Stimulated activated naive CD8-positive, alpha-beta T cell treated with anti-CD3 and anti-CD28 coated beads, Interleukin-15, Interleukin-2, amounts not matched to agents 100 ng/mL and 50 ng/mL, for 24 hours (primary cell): ENCODE data around the gene ZMAT2.

Experiments used
- H3K27ac Mint-ChIP-seq: one replicate; pipeline ENCODE4 v1.8.0; 2021; ENCODE audit warnings: mild to moderate bottlenecking, mixed read lengths
- H3K27me3 Mint-ChIP-seq: one replicate; pipeline ENCODE4 v1.8.0; 2021; ENCODE audit warnings: mixed read lengths
- H3K36me3 Mint-ChIP-seq: one replicate; pipeline ENCODE4 v1.8.0; 2021; ENCODE audit warnings: low read depth, mixed read lengths
- H3K4me1 Mint-ChIP-seq: one replicate; pipeline ENCODE4 v1.8.0; 2021; ENCODE audit warnings: low read depth, mixed read lengths
- H3K4me3 Mint-ChIP-seq: one replicate; pipeline ENCODE4 v1.8.0; 2021; ENCODE audit warnings: mild to moderate bottlenecking, mixed read lengths
- H3K9me3 Mint-ChIP-seq: one replicate; pipeline ENCODE4 v1.8.0; 2021; ENCODE audit warnings: mixed read lengths

The ZMAT2 gene

DNA sequence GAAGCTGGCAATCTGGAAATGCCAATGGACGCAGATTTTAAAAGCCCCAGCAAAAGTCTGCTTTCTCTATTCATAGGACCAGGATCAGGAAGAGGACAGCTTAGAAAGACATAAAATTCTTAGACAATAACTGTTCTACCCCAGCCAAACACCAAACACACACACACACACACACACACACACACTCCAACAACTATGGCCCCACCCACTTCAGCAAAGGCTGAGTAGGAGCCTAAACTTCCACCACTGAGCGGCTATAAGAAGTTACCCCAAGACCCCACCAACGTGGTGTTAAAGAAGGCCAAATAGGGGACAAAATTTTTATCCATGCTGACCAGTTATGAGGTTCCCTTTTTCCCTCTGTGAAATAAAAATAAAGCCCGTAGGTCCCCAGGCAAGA is 32.9 kb downstream of the ZMAT2 start:
- H3K36me3 Mint-ChIP-seq, result no peaks in the 10 kb centered on the region
- no peaks in the 10 kb centered on the region for H3K9me3 Mint-ChIP-seq
- peaks cover 29% of the 10 kb centered on the region for H3K27me3 Mint-ChIP-seq
- no peaks in the 10 kb centered on the region for H3K4me1 Mint-ChIP-seq
- H3K27ac Mint-ChIP-seq, result no peak overlapping the region
- H3K4me3 Mint-ChIP-seq, result no peak overlapping the region

DNA sequence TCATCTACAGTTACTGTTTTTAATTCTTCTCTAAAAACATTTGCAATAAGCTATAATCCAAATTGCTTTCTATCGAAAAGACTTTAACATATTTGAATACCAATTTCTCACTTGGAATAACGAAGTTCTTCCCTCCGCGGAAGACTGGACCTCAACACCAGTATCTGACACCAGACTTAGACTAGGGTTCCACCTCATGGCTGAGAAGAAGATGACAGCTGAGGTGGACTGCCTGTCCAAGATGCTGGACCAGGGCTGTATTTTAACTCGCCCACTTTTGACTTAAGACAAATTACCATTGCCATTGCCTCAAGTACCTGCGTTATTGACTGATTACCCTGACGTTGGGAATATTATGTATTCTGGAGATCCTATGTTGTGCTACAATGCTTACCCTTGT is 34.1 kb downstream of the ZMAT2 start:
- Mint-ChIP-seq H3K4me1 (no peaks in the 10 kb centered on the region), H3K27ac (no peak overlapping the region), H3K27me3 (peaks cover 24% of the 10 kb centered on the region), H3K9me3 (no peaks in the 10 kb centered on the region), H3K4me3 (no peak overlapping the region), H3K36me3 (no peaks in the 10 kb centered on the region)

DNA sequence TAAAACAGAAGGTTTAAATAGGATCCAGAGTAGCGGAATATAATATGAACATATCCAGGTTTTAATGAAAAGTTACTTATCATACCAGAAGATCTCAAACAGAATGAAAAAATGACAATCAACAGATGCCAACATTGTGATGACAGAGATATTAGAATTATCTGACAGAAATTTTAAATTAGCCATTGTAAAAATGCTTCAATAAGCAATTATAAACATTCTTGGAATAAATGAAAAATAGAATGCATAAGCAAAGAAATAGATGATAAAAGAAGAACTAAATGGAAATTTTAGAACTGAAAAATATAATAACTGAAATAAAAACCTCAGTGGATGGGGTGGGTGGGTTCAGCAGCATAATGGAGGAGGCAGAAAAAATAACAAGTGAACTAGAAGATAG is 37.2 kb downstream of the ZMAT2 start:
- no peaks in the 10 kb centered on the region for H3K4me1 Mint-ChIP-seq
- H3K27me3 Mint-ChIP-seq, result peaks cover 35% of the 10 kb centered on the region
- peaks cover 4% of the 10 kb centered on the region for H3K36me3 Mint-ChIP-seq
- H3K27ac Mint-ChIP-seq, result no peak overlapping the region
- H3K9me3 Mint-ChIP-seq, result peaks cover 11% of the 10 kb centered on the region
- H3K4me3 Mint-ChIP-seq, result no peak overlapping the region

DNA sequence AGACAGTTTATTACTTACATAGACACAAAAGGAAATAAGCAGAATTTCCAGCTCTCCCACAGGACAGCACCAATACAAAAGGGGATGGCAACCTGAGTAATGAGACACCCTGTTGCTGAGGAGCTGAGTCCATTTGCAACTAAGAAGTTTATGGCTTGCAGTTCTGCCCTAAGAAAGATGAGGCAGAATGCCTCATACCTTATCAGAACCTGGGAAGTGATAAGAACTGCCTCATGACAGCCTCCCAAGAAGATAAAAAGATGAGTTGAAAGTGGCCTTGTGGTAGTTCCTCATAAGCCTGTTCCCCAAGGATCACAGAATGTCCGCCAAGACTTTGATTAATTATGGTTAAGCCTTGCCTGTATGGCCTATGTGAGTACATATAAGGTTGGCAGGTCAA is 41.7 kb downstream of the ZMAT2 start:
- Mint-ChIP-seq H3K27ac (no peak overlapping the region), H3K4me3 (no peak overlapping the region), H3K4me1 (no peaks in the 10 kb centered on the region), H3K27me3 (peaks cover 25% of the 10 kb centered on the region), H3K36me3 (peaks cover 4% of the 10 kb centered on the region), H3K9me3 (peaks cover 12% of the 10 kb centered on the region)

DNA sequence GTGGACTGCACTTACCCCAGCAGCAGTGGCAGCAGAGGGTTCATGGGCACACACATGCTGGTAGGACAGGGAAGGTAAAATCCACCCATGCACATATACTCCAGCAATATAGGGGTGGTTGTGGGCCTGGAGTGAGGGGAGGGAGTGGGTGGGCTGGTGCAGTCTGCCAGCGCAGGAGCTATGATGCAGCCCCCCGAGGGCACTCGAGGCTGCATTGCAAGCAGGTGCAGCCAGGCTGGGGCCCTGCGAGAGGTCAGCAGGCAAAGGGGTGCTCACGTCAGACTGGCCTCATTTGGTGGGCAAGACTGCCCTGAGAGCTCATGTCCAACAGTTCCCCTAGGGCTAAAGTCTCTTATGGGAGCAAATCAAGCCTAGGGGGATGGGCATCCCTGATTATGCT is 53.3 kb downstream of the ZMAT2 start:
- peaks cover 11% of the 10 kb centered on the region for H3K27me3 Mint-ChIP-seq
- no peak overlapping the region for H3K4me3 Mint-ChIP-seq
- H3K4me1 Mint-ChIP-seq, result no peaks in the 10 kb centered on the region
- no peak overlapping the region for H3K27ac Mint-ChIP-seq
- peaks cover 11% of the 10 kb centered on the region for H3K36me3 Mint-ChIP-seq
- H3K9me3 Mint-ChIP-seq, result peaks cover 60% of the 10 kb centered on the region
